Upper lobe of right lung (tissue), 1 donor: ENCODE data around the gene UNC5A. TPM values are rescaled to one million over a fixed set of nuclear protein-coding genes. Genes with fewer than 3 reads are reported as not detected.

ENCODE experiments used
- ATAC-seq: fragments of 200-7000 bp; cut with Tn5 transposase; one replicate; pipeline ENCODE4 v1.9.1; 2020; ENCODE audit warnings: mild to moderate bottlenecking, moderate library complexity
- DNase-seq: peaks from one replicate; pipeline ENCODE4 v3.0.0-alpha.2; 2020
- H3K27ac ChIP-seq: fragments of 200-600 bp; one replicate; pipeline ENCODE4 v1.8.0; 2022
- H3K27me3 ChIP-seq: fragments of 200-600 bp; one replicate; pipeline ENCODE4 v1.8.0; 2022; ENCODE audit warnings: mild to moderate bottlenecking
- H3K36me3 ChIP-seq: fragments of 200-600 bp; one replicate; pipeline ENCODE4 v1.8.0; 2022
- H3K4me1 ChIP-seq: fragments of 200-600 bp; one replicate; pipeline ENCODE4 v1.8.0; 2022
- H3K4me3 ChIP-seq: fragments of 200-600 bp; one replicate; pipeline ENCODE4 v1.8.0; 2022; ENCODE audit warnings: mild to moderate bottlenecking
- H3K9me3 ChIP-seq: fragments of 200-600 bp; one replicate; pipeline ENCODE4 v1.8.0; 2022
- CTCF ChIP-seq: fragments of 200-600 bp; IDR thresholded peaks from one replicate; pipeline ENCODE4 v1.8.0; 2022; ENCODE audit warnings: antibody characterized with exemption
- intact Hi-C: fragments of 100-400 bp; cut with DNase I; formaldehyde crosslinking; loops from one replicate; pipeline ENCODE4 v1.11.0; 2022
- total RNA-seq: library from RNA; stranded (reverse); fragmentation: NEBNext Ultra II Directional; extraction: Animal tissue kit (Norgen Biotek cat#: 25700); gene quantifications from one replicate; pipeline ENCODE4 v1.2.1, GENCODE V29; 2021
- donor health status: DM: no; HTN: yes; CAD: no; lungs with severe emphysema.

UNC5A gene
- total RNA-seq, 1 donor from 2014 or later: 0.46 TPM

GRCh38 chr5:176796970-176797369, 13.4 kb upstream of the UNC5A start:
- H3K36me3 ChIP-seq: no peaks in the 10 kb centered on the region
- no peaks in the 10 kb centered on the region for H3K9me3 ChIP-seq
- no peaks in the 10 kb centered on the region for H3K4me1 ChIP-seq
- peaks cover 64% of the 10 kb centered on the region for H3K27me3 ChIP-seq
- TF ChIP-seq CTCF: no peak
- H3K27ac ChIP-seq: no peak overlapping the region
- no peak overlapping the region for H3K4me3 ChIP-seq
- DNase-seq: no peak
- intact Hi-C loops: no loop called here
- no peak for ATAC-seq

GRCh38 chr5:176797456-176798050, 12.8 kb upstream of the UNC5A start:
- DNase-seq: no peak
- Histone ChIP-seq H3K27me3 (peaks cover 58% of the 10 kb centered on the region), H3K27ac (no peak overlapping the region), H3K9me3 (no peaks in the 10 kb centered on the region), H3K36me3 (no peaks in the 10 kb centered on the region), H3K4me3 (no peak overlapping the region), H3K4me1 (no peaks in the 10 kb centered on the region)
- no peak for ATAC-seq
- TF ChIP-seq CTCF: no peak
- intact Hi-C loops: no loop called here

GRCh38 chr5:176798086-176798876, 12.1 kb upstream of the UNC5A start:
- no peaks in the 10 kb centered on the region for H3K36me3 ChIP-seq
- no peaks in the 10 kb centered on the region for H3K9me3 ChIP-seq
- DNase-seq (no peak), ATAC-seq (no peak)
- TF ChIP-seq CTCF: no peak
- H3K4me1 ChIP-seq: no peaks in the 10 kb centered on the region
- no peak overlapping the region for H3K4me3 ChIP-seq
- H3K27ac ChIP-seq: no peak overlapping the region
- peaks cover 51% of the 10 kb centered on the region for H3K27me3 ChIP-seq
- intact Hi-C loops: no loop called here

GRCh38 chr5:176798949-176799348, 11.4 kb upstream of the UNC5A start:
- Histone ChIP-seq H3K27ac (no peak overlapping the region), H3K4me3 (no peak overlapping the region), H3K27me3 (peaks cover 45% of the 10 kb centered on the region), H3K4me1 (no peaks in the 10 kb centered on the region), H3K9me3 (no peaks in the 10 kb centered on the region), H3K36me3 (no peaks in the 10 kb centered on the region)
- no peak for DNase-seq
- ATAC-seq: no peak
- TF ChIP-seq CTCF: no peak
- intact Hi-C loops: no loop called here

GRCh38 chr5:176799488-176799887, 10.9 kb upstream of the UNC5A start:
- peak; percentile 8 for ATAC-seq
- intact Hi-C loops: no loop called here
- Histone ChIP-seq H3K9me3 (no peaks in the 10 kb centered on the region), H3K4me3 (no peak overlapping the region), H3K27me3 (peaks cover 46% of the 10 kb centered on the region), H3K4me1 (no peaks in the 10 kb centered on the region), H3K27ac (no peak overlapping the region), H3K36me3 (no peaks in the 10 kb centered on the region)
- DNase-seq: no peak
- TF ChIP-seq CTCF: no peak
